NCI-H748 treated with DMSO at 0.1 percent for 48 hours (cell line): ENCODE results near the gene SPEG.
A peak's percentile ranks its signal among the peaks of the same experiment; 100 is the strongest.

Experiments used
- DNase-seq: peaks from one replicate; lab custom pipeline; 2025; lab: John Stamatoyannopoulos, UW

Gene SPEG

DNA sequence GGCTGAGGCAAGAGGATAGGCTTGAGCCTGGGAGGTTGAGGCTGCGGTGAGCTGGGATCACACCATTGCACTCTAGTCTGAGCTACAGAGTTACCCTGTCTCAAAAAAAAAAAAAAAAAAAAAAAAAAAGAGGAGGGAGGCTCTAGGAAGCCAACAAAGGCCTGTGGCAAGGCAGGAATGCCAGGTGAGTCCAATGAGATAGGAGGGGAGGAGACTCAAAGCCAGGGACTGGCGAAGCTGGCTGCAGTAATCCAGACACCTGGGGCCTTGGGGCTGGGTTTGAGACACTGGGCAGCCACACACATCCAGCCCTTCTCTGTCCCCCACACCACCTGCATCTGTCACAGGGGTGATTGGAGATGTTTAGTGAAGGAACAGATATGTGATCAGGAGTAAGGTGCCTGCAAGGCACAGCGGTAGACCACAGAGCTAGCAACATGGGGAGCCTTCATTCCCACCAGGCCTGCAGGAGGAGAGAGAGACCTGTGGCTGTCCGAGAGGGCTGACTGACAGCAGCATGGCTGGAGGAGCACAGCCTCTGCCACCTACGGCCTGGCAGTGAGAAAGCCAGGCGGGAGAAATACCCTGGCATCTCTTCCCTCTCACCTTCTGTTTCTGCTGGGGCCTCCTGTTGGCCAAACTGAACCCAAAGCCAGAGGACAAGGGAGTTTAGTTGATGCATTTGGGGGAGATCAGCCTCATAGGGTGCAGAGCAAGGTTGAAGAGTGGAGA lies 99.5 kb downstream of the SPEG start:
- no peak for DNase-seq

DNA sequence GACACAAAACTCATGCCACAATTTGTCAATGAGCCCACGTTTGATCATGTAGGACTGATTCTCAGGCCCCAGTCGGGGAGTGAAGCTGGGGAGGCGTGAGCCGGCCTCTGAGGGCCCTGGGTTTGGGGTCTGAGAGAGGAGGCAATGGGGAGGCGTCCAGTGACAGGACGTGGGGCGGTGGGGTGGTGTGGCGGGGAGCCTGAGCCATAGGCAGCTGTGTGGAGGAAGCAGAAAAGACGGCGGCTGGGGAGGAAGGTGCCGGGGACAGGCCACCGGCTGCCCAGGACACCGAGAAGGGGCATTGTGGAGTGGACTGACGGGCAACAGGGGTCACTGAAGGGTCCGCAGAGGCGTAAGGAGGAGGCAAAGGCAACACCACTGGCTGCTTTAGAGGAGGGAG lies 101.8 kb downstream of the SPEG start:
- DNase-seq, result no peak

DNA sequence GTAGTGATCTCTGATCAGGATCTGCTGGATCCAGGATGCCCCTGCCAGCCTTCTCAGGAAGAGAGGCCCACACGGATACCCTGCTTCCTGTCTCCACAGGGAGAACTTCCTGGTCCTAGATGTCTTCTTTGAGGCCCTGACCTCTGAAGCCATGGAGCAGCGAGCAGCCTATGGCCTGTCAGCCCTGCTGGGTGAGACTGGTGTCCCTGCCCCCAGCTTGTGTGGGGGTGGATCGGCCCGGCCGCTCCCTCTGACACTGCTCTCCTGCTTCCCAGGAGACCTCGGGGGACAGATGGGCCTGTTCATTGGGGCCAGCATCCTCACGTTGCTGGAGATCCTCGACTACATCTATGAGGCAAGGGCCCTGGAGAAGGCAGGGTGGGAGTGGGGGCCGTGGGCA lies 102.3 kb downstream of the SPEG start:
- DNase-seq, result no peak

DNA sequence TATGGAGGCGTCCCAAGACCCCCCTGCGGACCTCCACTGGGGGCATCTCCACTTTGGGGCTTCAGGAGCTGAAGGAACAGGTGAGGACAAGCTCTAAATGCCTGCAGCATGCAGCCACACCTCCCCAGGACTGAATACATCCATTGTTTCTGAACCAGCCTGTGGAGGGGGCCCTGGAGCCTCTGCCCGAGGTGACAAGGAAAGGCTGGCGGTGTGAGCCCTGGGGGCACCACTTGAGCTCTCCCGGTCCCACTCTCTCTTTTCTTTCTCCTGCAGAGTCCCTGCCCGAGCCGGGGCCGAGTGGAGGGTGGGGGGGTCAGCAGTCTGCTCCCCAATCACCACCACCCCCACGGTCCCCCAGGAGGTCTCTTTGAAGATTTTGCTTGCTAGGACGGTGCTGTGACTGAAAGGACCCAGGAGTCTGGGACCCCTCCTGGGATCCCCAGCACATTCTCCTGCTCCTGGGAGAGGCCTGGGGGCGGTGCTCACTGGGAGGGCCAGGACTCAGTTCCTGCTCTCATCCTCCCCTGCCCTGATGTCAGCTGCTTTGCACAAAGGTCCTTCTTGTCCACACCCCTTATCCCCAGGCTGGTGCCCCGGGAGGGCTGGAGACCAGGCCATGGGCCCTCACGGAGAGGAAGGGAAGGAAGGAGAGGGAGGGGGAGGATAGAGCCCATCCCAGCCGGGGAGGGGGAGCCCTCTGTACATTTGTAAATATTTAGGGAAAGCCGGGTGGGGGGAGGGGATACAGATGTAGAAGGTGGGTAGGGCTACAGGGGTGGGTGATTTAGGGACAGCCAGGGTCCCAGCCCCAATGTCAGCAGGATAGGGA lies 103.2 kb downstream of the SPEG start:
- no peak for DNase-seq

DNA sequence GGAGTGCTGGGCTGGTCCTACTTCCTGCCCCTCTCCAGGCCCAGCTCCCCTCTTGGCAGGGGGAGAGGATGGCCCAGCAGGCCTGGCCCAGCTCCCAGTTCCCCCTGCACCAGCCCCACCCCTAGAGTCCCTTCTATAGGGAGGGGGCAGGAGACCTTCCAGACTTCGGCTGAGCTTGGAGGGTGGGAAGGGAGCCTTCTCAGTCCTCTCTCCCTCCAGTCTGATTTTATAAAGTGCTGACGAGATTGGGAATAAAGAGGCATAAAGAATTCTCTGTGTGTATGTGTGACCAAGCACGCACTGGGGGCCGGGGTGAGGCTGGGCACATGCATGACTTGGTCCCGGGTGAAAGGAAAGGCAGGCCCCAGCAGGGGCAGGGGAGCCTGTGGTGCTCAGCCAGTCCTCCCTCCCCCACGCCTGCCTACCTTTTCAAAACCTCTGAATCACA lies 103.9 kb downstream of the SPEG start:
- no peak for DNase-seq

DNA sequence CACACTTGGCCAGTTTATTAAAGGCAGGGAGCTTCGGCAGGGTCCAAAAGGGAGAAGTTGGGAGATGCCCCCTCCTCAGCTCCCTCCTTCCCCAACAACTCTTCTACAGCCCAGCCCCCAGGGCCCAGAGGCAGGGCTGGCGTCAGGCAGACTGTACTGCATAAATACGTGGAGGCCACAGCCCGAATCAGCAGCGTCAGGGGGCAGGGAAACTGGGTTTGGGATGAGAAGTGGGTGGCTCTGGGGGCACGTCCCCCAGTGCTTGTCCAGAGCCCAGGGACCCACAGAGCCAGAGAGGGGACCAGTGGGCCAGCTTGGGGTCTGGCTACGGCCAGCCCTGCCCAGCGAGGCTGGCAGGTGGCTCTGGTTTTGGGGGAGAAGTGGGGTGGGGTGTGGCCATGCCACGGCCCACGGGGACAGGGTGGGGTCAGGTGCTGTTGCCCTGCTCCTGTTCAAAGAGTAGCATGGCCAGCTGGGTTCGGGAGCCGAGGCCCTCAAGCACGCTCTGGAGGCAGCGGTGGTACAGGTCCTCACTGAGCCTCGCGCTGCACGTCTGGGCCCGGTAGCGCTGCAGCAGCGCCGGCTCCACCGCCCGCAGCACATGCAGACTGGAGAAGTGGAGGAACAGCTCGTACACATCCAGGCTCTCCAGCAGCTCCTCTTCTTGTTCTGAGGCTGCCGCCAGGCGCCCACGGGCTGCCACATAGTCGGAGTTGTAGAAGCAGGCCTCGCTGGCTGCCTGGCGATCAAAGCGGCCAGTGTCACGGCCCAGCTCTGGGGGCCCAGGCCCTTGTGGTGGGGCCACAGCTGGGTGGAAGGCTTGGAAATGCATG lies 104.5 kb downstream of the SPEG start:
- DNase-seq, result no peak

DNA sequence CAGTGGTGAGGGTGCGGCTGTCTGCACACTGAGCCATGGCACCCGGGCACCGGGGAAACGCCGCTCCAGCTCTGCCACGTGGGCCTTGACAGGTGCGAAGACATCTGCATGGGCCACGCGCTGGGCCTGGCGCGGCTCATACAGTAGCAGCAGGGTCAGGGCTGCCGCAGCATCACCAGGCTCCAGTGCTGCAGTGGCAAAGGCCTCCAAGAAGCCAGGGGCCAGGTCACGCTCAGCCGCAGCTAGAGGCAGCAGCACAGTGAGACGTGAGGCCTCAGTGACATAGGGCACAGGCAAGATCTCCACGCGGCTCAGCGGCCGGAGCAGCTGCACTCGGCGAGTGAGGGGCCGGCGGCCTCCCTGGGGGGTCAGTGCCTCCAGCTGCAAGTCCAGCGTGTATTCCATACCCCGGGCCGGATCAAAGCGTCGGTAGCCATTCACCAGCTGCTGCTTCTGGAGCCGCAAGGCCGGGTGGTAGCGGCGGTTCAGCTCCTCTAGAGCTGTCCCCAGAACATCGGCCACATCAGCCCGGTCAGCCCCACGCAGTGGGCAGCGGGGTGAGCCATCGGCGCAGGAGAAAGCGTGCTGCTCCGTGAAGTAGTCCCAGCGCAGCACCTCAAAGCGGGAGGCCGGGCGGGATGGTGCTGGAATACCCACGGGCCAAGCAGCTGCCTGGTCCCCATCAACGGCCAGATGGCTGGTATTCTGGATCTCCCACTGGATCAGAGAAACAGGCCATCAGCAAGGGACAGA lies 105.5 kb downstream of the SPEG start:
- no peak for DNase-seq

DNA sequence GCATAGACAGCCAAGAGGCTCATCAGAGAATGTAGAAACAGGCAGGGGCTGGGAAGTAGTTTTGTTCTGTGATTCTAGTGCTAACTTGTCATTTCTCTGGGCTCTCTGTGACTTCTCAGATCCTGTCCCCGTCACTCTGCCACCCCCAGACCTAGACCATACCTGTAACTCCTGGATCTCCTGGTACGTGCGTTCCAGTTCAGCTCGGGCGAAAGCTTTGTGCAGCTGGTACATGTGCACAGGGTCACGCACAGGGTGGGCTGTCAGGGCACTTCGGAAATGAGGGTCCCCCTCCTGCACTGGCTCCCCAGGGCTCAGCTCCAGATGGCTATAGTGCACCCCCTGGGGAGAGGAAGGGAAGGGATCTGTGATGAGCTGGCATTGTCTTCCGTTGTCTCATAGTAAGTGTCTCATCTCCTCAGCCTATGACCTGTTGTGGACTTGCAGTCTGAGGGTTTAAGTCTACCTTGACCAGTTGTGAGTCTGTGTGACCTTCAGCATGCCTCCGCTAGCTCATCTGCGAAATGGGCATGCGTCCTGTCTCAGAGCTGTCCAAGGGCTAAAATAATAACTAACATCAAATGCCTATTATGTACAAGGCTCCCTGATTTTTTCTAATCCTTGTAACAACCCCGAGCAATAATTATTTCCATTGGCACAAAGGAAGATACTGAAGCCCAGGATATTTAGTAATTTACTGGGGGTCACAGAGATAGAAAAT lies 106.3 kb downstream of the SPEG start:
- no peak for DNase-seq

DNA sequence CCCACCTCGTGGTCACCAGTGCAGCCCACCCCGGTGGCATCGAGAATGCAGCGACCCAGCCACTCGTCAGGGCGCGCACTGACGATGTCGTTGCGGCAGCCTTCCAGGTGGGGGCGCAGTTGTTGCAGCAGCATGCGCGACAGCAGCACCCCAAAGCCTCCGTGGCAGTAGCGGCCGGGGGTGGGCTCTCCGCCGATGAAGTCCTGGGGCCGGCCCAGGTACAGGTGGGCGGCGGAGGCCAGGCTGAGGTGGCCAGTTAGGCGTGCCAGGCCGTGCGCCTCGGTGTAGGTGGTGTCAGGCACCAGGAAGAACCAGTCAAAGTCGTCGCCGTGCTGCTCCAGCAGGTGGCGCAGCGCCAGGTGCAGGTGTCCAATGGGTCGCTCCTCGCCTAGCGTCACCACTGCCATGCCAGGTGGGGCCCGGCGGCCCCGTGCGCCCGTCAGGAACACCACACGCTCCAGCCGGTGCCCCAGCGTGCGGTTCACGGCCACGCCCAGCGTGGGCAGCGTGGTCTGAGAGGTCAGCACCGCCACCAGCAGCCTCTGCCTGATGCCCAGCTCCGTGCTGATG lies 107.1 kb downstream of the SPEG start:
- DNase-seq, result peak; percentile 72

DNA sequence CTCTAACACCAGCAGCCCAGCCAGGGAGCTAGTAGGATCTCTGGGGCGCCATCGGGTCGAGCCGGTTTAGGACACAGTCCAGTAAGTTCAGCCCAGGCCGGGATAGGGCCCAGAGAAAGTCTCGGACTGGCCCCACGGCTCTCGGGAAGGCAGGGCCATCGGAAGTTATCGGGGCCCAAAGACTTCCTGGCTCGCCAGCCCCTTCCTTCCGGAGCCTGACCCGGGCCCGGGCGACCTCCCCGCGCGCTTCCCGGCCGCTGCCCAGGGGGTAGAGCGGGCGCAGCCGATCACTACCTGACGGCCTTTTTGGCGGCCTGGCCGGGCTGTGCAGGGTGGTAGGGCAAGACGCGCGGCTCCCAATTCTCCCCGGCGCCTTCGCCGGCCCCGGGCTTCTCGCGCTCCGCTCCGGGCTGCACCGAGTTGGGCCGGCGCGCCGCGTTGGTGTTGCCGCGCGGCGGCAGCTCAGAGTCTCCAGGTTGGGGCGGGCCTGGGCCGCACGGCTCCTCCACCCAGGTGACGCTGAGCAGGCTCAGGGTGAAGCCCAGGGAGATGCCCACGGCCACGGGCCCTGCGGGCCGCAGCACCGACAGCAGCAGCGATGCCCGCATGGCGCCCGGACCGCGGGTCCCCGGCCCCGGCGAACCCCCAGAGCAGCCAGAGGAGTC lies 108.4 kb downstream of the SPEG start:
- DNase-seq, result no peak

DNA sequence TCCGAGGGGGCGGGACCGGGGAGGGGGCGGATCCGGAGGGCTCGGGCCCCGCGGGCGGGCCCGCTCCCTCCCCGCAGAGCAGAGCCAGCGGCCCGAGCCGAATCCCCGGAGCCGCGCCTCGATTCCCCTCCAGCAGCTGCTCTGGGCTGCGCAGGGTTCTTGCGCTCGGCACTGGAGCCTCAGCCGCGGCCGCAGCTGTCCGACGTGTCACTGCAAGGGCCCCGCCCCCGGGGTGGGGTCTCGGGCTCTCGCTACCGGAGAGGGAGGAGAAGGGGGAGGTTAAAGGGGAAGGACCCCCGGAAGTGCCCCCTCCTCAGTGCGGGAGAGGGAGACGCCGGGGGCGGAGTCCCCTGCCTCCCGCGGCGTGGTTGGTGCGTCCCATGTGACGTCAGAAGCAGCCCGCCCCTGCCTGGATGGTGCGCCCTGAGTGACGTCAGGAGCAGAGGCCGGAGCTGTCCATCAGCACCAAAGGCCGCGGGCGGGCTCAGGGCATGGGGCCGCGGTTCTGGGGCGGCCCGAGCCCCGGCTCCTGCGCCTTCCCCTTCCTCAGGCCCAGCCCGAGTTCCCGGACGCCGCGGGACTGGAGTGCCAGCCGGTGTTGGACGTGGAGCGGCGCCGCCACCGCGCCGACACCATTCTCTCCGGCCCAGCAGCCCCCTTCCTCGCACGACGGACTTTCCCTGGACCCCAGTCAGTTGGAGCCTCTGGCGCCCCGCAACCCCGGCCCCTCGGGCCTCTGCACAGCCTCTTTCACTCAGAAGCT lies 109.1 kb downstream of the SPEG start, which contains the start of the genes CHPF and TMEM198:
TSS of gene CHPF (minus strand) at position 214 of the 763 bp plus-strand sequence. CDS start 271 bp downstream, outside the sequence.
TSS of gene TMEM198 (plus strand) at position 433 of the 763 bp plus-strand sequence. CDS start 700 bp downstream, outside the sequence.
- DNase-seq, result peak; percentile 86

DNA sequence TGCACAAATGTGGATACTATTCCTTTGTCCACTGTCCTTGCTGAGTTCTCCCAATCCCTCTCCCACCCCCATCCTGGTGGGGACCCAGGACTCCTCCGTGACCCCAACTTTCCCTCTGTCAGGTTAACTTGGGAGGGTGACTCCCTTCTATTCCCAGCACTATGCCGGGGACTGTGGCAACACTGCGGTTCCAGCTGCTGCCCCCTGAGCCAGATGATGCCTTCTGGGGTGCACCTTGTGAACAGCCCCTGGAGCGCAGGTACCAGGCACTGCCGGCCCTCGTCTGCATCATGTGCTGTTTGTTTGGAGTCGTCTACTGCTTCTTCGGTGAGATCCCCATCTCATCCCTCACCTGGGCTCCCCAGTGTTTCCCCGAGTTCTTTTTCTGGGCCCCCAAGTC lies 109.9 kb downstream of the SPEG start:
- no peak for DNase-seq

DNA sequence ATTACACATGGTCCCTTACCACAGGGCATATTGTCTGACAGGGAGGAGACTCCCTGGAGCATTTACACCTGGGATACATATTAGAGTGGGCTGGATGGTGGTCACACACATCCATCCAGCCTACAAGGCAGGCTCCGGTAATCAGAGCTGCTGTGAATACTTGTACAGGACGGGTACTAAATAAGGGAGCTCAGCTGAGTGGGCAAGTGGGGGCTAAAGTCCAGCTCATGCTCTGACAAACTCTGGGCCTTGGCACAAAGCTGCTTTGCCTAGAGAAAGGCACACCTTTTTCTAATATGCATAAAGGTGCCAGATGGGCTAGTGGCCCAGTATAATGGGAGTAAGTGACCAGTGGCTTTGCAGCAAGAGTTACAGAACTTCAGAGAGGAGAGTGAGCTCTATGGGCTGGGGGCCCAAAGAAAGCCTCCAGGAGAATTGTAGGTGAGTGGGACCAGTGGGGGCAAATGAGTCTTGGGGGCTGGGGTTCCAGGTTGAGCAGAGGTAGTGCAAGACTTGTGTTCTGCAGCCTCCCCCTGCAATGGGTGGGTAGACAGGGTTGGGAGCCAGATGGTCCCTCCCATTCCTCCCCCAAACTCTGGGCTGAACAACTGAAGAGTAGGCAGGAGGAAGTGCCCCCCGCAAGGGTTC lies 110.8 kb downstream of the SPEG start:
- DNase-seq, result no peak

DNA sequence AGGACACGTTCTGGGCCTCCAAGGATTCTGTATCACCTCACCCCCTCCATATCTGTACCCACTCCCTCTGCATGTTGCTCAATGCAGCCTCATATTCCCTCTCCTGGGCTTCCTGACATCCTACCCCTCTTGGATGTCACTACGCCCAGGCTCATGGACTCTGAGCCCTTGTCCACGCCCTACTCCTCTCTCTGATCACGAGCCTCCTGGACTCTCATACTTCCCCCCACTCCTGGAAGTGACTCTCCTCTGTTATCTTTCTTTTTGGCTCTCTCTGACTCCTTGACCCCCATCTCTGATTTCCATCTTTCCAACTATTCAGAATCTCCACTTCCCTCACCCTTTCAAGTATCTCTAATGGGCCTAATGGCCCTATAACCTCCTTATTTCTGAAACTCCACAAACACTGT lies 111.3 kb downstream of the SPEG start:
- no peak for DNase-seq

DNA sequence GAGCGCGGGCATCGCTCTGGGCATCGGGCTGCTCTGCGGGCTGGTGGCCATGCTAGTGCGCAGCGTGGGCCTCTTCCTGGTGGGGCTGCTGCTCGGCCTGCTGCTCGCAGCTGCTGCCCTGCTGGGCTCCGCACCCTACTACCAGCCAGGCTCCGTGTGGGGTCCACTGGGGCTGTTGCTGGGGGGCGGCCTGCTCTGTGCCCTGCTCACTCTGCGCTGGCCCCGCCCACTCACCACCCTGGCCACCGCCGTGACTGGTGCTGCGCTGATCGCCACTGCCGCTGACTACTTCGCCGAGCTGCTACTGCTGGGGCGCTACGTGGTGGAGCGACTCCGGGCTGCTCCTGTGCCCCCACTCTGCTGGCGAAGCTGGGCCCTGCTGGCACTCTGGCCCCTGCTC lies 113.0 kb downstream of the SPEG start:
- DNase-seq, result no peak
